Skeletal muscle satellite cell (primary cell): Measurements from ENCODE around the gene TNIK.
"Not testable (repeated sequence)": the region's sequence is repeated elsewhere in the genome, so short reads cannot be mapped to it uniquely, and the experiment has no call there.

ENCODE experiments used
- H3K27me3 ChIP-seq: 2 replicates; pipeline ENCODE4 v1.7.0; 2013; ENCODE audit warnings: low read length; ENCODE audit not compliant: control insufficient read depth, insufficient read depth
- H3K36me3 ChIP-seq: 2 replicates; pipeline ENCODE4 v1.7.0; 2013; ENCODE audit warnings: mild to moderate bottlenecking, control low read depth, low read length; ENCODE audit not compliant: insufficient read depth
- H3K4me1 ChIP-seq: 2 replicates; pipeline ENCODE4 v1.7.0; 2013; ENCODE audit warnings: low read length; ENCODE audit not compliant: control insufficient read depth, insufficient read depth
- H3K4me2 ChIP-seq: 2 replicates; pipeline ENCODE4 v1.7.0; 2013; ENCODE audit warnings: mild to moderate bottlenecking, low read length
- H3K4me3 ChIP-seq: 2 replicates; pipeline ENCODE4 v1.7.0; 2013; ENCODE audit warnings: low read length
- H3K9ac ChIP-seq: 2 replicates; pipeline ENCODE4 v1.7.0; 2013; ENCODE audit warnings: mild to moderate bottlenecking, low read depth, low read length, moderate library complexity
- H3K9me3 ChIP-seq: replicated peaks from 2 replicates; pipeline ENCODE4 v1.7.0; 2013; ENCODE audit warnings: mild to moderate bottlenecking, control low read depth, low read length

Gene TNIK

GRCh38 chr3:171256445-171257250 lies 203.6 kb downstream of the TNIK start:
- Histone ChIP-seq H3K9me3 (no peaks in the 10 kb centered on the region), H3K4me1 (peaks cover 26% of the 10 kb centered on the region), H3K4me3 (no peak overlapping the region), H3K27me3 (no peaks in the 10 kb centered on the region), H3K4me2 (no peak overlapping the region), H3K36me3 (no peaks in the 10 kb centered on the region), H3K9ac (no peak overlapping the region)

- peaks cover 21% of the 10 kb centered on the region for H3K4me1 ChIP-seq
- no peaks in the 10 kb centered on the region for H3K27me3 ChIP-seq
- no peak overlapping the region for H3K4me3 ChIP-seq
- no peak overlapping the region for H3K9ac ChIP-seq
- H3K9me3 ChIP-seq: no peaks in the 10 kb centered on the region
- H3K36me3 ChIP-seq: no peaks in the 10 kb centered on the region
- H3K4me2 ChIP-seq: no peak overlapping the region
Observed at GRCh38 chr3:171255236-171255806, 204.9 kb downstream of the TNIK start.

DNA sequence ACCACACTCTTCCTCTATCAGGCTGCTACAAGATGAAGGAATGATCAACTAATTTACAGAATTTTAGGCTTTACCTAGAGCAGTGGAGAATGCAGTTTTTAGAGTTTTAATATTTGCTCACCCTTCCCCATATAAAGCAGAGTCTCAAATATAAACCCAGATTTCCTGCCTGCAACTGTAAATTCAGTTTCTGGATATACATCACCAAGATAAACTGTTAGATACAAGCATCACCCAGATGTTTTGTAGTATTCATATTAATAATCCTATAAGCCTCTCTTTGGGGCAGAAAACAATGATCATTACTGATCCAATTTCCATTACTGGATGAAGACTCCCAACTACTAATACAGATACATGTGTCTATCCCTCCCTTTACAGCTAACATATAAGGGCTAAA lies 205.9 kb downstream of the TNIK start:
- H3K9me3 ChIP-seq: no peaks in the 10 kb centered on the region
- peaks cover 21% of the 10 kb centered on the region for H3K4me1 ChIP-seq
- H3K4me3 ChIP-seq: no peak overlapping the region
- H3K36me3 ChIP-seq: no peaks in the 10 kb centered on the region
- no peak overlapping the region for H3K4me2 ChIP-seq
- H3K9ac ChIP-seq: no peak overlapping the region
- H3K27me3 ChIP-seq: no peaks in the 10 kb centered on the region

DNA sequence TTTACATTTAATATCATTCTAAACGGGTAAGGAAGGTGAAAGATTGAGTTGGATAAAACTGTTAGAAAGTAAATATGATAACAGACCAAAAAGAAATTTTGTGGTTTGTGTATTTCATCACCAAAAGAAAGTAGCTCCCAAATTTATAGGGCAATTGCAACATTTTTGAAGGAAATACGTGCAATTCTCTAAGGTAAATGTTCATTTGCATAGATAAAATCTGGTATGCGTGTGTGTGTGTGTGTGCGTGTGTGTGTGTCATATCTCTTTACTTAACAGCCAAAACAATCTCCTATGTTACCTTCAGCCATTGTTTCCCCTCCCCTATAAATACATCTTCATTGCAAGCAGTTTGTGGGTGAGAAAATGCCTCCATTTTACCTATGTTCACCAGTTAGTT lies 208.4 kb downstream of the TNIK start:
- Histone ChIP-seq H3K4me3 (no peak overlapping the region), H3K9ac (no peak overlapping the region), H3K36me3 (no peaks in the 10 kb centered on the region), H3K4me2 (no peak overlapping the region), H3K4me1 (peaks cover 5% of the 10 kb centered on the region), H3K9me3 (no peaks in the 10 kb centered on the region), H3K27me3 (peaks cover under 1% of the 10 kb centered on the region)

DNA sequence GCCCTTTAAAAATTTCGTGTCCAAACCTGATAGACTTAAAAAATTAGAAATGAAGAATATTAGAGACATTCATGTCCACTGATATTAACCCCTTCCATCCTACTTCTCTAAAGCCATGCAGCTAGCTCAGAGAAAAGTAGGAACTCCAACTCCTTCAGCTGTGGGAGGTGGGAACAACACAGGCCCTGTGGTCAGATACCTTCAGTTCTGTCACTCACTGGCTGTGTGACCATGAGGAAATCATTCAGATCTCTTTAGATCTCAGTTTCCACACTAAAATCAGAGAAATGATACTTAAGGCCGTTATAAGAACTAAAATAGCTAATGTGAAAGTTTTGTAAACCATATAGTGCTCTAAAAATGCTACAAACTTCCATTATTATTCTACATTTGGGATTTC lies 209.8 kb downstream of the TNIK start:
- Histone ChIP-seq H3K9ac (no peak overlapping the region), H3K4me3 (no peak overlapping the region), H3K4me1 (no peaks in the 10 kb centered on the region), H3K4me2 (no peak overlapping the region), H3K36me3 (no peaks in the 10 kb centered on the region), H3K27me3 (peaks cover 5% of the 10 kb centered on the region), H3K9me3 (no peaks in the 10 kb centered on the region)

DNA sequence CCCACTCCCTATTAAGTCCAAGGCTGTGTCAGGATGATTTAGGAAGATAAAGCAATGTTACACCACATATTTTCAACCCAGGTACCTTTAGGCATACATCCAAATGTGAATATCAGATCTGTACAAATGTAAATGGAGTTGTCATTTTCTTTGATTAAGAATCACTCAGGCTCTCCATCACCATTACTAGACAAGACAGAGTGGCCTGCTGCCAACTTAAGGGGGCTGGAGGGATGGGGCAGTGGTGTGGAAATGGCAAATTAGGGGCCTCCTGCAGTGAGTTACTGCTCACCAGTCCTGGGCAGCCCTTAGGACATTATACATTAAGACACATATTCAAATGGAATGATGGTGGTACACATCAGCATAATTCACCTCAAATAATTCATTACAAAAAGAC lies 211.0 kb downstream of the TNIK start:
- Histone ChIP-seq H3K27me3 (peaks cover 5% of the 10 kb centered on the region), H3K4me2 (no peak overlapping the region), H3K9me3 (no peaks in the 10 kb centered on the region), H3K4me1 (no peaks in the 10 kb centered on the region), H3K9ac (no peak overlapping the region), H3K4me3 (no peak overlapping the region), H3K36me3 (no peaks in the 10 kb centered on the region)

DNA sequence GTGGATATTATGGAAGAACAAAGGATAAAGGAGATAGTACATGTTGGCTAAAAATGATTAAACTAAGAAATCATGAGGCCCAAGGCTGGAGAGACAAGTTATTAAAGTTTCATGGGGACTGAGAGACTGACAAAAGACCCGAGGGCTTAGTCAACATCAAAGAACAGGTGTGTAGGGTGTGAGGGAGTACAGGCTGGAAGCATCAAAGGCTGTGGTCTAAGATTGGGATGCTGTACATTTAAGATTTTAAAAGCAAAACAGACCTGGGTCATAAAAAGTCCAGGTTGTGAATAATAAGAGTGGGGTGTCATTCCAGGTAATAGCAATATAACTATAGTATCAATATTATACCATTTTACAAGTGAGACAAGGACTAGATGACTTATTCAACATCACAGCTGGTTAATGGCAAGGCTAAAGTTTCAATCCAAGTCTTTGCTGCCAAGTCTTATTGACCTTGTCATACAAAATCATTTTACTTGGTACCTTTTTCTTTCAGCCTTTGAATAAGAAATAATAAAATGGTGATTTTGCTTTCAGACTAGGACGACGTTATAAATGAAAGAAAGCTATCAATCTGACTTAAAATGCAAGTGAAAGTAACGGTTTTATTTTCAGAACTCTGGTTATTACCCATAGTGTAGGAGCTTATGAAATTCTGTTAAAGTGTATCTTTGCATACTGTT lies 211.6 kb downstream of the TNIK start:
- H3K9ac ChIP-seq: no peak overlapping the region
- peaks cover 5% of the 10 kb centered on the region for H3K27me3 ChIP-seq
- no peak overlapping the region for H3K4me2 ChIP-seq
- H3K4me1 ChIP-seq: no peaks in the 10 kb centered on the region
- no peak overlapping the region for H3K4me3 ChIP-seq
- no peaks in the 10 kb centered on the region for H3K9me3 ChIP-seq
- no peaks in the 10 kb centered on the region for H3K36me3 ChIP-seq

- Histone ChIP-seq H3K4me1 (no peaks in the 10 kb centered on the region), H3K27me3 (peaks cover 5% of the 10 kb centered on the region), H3K4me3 (no peak overlapping the region), H3K4me2 (no peak overlapping the region), H3K9me3 (no peaks in the 10 kb centered on the region), H3K9ac (no peak overlapping the region), H3K36me3 (no peaks in the 10 kb centered on the region)
Observed at GRCh38 chr3:171245796-171246765, 214.1 kb downstream of the TNIK start.

GRCh38 chr3:171242951-171243350 lies 217.3 kb downstream of the TNIK start:
- no peak overlapping the region for H3K4me3 ChIP-seq
- no peaks in the 10 kb centered on the region for H3K4me1 ChIP-seq
- H3K9me3 ChIP-seq: no peaks in the 10 kb centered on the region
- H3K4me2 ChIP-seq: no peak overlapping the region
- H3K9ac ChIP-seq: no peak overlapping the region
- H3K27me3 ChIP-seq: peaks cover 16% of the 10 kb centered on the region
- no peaks in the 10 kb centered on the region for H3K36me3 ChIP-seq

GRCh38 chr3:171242170-171242569 lies 218.0 kb downstream of the TNIK start:
- Histone ChIP-seq H3K4me1 (no peaks in the 10 kb centered on the region), H3K9me3 (no peaks in the 10 kb centered on the region), H3K9ac (no peak overlapping the region), H3K4me2 (no peak overlapping the region), H3K4me3 (no peak overlapping the region), H3K36me3 (no peaks in the 10 kb centered on the region), H3K27me3 (peaks cover 16% of the 10 kb centered on the region)

DNA sequence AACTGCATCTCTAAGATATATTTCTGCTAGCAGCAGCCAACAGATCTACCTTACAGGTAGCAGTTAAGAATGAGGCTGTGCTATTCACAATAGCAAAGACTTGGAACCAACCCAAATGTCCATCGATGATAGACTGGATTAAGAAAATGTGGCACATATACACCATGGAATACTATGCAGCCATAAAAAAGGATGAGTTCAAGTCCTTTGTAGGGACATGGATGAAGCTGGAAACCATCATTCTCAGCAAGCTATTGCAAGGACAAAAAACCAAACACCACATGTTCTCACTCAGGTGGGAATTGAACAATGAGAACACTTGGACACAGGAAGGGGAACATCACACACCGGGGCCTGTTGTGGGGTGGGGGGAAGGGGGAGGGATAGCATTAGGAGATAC lies 218.6 kb downstream of the TNIK start:
- H3K27me3 ChIP-seq: peaks cover 13% of the 10 kb centered on the region

More for the DNA sequence above, 218.6 kb downstream of the TNIK start:
- not testable (repeated sequence) for H3K9me3 ChIP-seq, H3K36me3 ChIP-seq, H3K4me2 ChIP-seq, H3K4me1 ChIP-seq, H3K9ac ChIP-seq, H3K4me3 ChIP-seq
